MCF 10A (cell line): ENCODE measurements around the gene TRIM34. TPM values are rescaled to one million over a fixed set of nuclear protein-coding genes. Genes with fewer than 3 reads are reported as not detected.

Source experiments
- Bru-seq: library from RNA; stranded (reverse); fragments of 400-500 nt; gene quantifications from one replicate; lab custom pipeline; 2021; lab: Mats Ljungman, UMichigan
- BruChase-seq, 2 experiments: library from RNA; stranded (reverse); fragments of 400-500 nt; gene quantifications; one replicate each; lab custom pipeline; 2021; lab: Mats Ljungman, UMichigan
- BruUV-seq: library from RNA; stranded (reverse); fragments of 400-500 nt; replicated peaks from 2 replicates; lab custom pipeline; 2021; lab: Mats Ljungman, UMichigan
- CTCF ChIA-PET: fragments of 300-600 bp; sonication (Branson Sonifier 250); formaldehyde crosslinking; extraction: SDS; loops from one replicate; lab custom pipeline; 2021; ENCODE audit warnings: antibody characterized with exemption, inconsistent platforms; lab: Yijun Ruan, JAX
- POLR2A ChIA-PET: fragments of 300-600, 350-650 bp; sonication (Branson Sonifier 250); formaldehyde crosslinking; extraction: SDS; loops from one replicate; lab custom pipeline; 2020; ENCODE audit warnings: antibody characterized with exemption, inconsistent platforms; lab: Yijun Ruan, JAX
- DNase-seq: peaks from one replicate; pipeline ENCODE4 v3.0.0-alpha.2; 2018; ENCODE audit not compliant: unreplicated experiment
- H3K27ac Mint-ChIP-seq: one replicate; pipeline ENCODE4 v1.8.0; 2022; ENCODE audit warnings: mild to moderate bottlenecking, low read depth, mixed read lengths; ENCODE audit not compliant: unreplicated experiment
- H3K27me3 Mint-ChIP-seq: one replicate; pipeline ENCODE4 v1.8.0; 2022; ENCODE audit warnings: mixed read lengths; ENCODE audit not compliant: insufficient read depth, unreplicated experiment
- H3K36me3 Mint-ChIP-seq: one replicate; pipeline ENCODE4 v1.8.0; 2022; ENCODE audit warnings: mild to moderate bottlenecking, moderate library complexity, mixed read lengths; ENCODE audit not compliant: insufficient read depth, unreplicated experiment
- H3K4me1 Mint-ChIP-seq: one replicate; pipeline ENCODE4 v1.8.0; 2022; ENCODE audit warnings: mixed read lengths; ENCODE audit not compliant: insufficient read depth, unreplicated experiment
- H3K4me3 Mint-ChIP-seq: one replicate; pipeline ENCODE4 v1.8.0; 2022; ENCODE audit warnings: mild to moderate bottlenecking, moderate library complexity, mixed read lengths; ENCODE audit not compliant: unreplicated experiment
- H3K9me3 Mint-ChIP-seq: one replicate; pipeline ENCODE4 v1.8.0; 2022; ENCODE audit warnings: mixed read lengths; ENCODE audit not compliant: unreplicated experiment
- intact Hi-C: fragments of 100-400 bp; cut with micrococcal nuclease; formaldehyde crosslinking; loops from 2 replicates; pipeline ENCODE4 v1.14.1; 2022
- long read RNA-seq: library from polyadenylated mRNA; stranded (forward); transcript quantifications from one replicate; pipeline ENCODE4 v2.0.0, GENCODE V29; 2022
- total RNA-seq: library from RNA; stranded (reverse); gene quantifications from 2 replicates; pipeline ENCODE4 v1.2.3, GENCODE V29; 2022
- TF ChIP-seq, protein P1 (sequence below): fragments of 200-600 bp; IDR thresholded peaks from one replicate; pipeline ENCODE4 v1.8.0; 2022; ENCODE audit warnings: antibody characterized with exemption, mild to moderate bottlenecking; ENCODE audit not compliant: unreplicated experiment

Gene TRIM34, protein sequence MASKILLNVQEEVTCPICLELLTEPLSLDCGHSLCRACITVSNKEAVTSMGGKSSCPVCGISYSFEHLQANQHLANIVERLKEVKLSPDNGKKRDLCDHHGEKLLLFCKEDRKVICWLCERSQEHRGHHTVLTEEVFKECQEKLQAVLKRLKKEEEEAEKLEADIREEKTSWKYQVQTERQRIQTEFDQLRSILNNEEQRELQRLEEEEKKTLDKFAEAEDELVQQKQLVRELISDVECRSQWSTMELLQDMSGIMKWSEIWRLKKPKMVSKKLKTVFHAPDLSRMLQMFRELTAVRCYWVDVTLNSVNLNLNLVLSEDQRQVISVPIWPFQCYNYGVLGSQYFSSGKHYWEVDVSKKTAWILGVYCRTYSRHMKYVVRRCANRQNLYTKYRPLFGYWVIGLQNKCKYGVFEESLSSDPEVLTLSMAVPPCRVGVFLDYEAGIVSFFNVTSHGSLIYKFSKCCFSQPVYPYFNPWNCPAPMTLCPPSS
- 0.96 and 2.1 TPM in 2 replicates for total RNA-seq
- percentile 13 among the genes with signal in this experiment for Bru-seq, nascent RNA
- BruChase-seq, experiment 1, labeled RNA remaining after a 6-hour chase: percentile 29 among the genes with signal in this experiment
- BruChase-seq, experiment 2, labeled RNA remaining after a 2-hour chase: percentile 24 among the genes with signal in this experiment
- long read RNA-seq, partial matches to known transcripts: 0 of 3 reads
- long read RNA-seq, other reads (novel, unspliced or antisense): 2 of 3 reads

DNA sequence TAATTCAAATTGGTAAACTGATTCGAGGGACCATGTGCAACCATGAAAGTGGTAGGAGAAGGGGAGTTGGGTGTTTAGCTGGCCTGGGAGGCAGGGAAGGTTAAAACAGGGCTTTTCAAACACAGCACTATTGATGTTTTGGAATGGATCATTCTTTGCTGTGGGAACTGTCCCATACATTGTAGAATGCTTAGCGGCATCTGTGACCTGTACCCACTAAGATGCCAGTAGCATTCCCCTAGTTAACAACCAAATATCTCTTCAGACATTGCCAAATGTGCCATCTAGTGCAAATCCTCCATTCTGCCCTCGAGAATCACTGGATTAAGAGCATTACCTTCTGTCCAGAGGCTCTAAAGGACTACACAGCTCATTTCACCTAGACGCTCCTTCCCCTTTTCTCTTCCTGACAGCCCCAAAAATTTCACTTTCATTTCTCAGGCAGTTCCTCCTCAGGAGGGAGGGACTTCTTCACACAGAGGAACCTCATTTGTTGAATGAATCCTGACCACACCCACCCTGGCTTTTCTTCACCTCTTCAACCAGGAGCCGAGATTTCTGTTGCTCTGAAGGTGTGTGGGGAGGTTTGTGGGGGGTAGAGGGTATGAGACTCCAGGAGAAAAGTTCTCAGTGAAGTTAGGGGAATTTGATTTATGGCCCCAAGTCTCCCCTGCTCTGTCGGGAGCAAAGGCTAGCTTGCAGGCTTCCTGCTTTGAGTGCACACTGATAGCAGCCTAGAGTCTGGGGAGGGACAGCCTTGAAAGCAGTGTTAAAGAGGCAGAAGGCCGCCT lies at the start of gene TRIM34:
TRIM34 (plus strand) TSS at position 513 of the 791 bp plus-strand sequence. CDS start 7,331 bp downstream, outside the sequence.
- intact Hi-C loops: loop anchor here (2.0 kb wide), 1 partner anchor 60 kb away; the partner anchor contains the start of gene TRIM5
- BruUV-seq: no TSS peak
- TF ChIP-seq, protein P1, sequence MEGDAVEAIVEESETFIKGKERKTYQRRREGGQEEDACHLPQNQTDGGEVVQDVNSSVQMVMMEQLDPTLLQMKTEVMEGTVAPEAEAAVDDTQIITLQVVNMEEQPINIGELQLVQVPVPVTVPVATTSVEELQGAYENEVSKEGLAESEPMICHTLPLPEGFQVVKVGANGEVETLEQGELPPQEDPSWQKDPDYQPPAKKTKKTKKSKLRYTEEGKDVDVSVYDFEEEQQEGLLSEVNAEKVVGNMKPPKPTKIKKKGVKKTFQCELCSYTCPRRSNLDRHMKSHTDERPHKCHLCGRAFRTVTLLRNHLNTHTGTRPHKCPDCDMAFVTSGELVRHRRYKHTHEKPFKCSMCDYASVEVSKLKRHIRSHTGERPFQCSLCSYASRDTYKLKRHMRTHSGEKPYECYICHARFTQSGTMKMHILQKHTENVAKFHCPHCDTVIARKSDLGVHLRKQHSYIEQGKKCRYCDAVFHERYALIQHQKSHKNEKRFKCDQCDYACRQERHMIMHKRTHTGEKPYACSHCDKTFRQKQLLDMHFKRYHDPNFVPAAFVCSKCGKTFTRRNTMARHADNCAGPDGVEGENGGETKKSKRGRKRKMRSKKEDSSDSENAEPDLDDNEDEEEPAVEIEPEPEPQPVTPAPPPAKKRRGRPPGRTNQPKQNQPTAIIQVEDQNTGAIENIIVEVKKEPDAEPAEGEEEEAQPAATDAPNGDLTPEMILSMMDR: no peak
- Mint-ChIP-seq H3K4me1 (peaks cover 31% of the 10 kb centered on the region), H3K27me3 (no peaks in the 10 kb centered on the region), H3K36me3 (peaks cover 5% of the 10 kb centered on the region), H3K27ac (peak within 1 kb of the TSS; percentile 57), H3K4me3 (peak within 1 kb of the TSS; percentile 81), H3K9me3 (no peaks in the 10 kb centered on the region)
- ChIA-PET POLR2A (interaction anchor here (0.6 to 1.7 kb wide), 4 partner anchors 19 to 65 kb away, joined by 3 to 12 read pairs (median 4); partner anchors contain the start of genes TRIM22 and TRIM5), CTCF (interaction anchor here (2.0 kb wide), 1 partner anchor 60 kb away, joined by 5 read pairs; the partner anchor contains the start of gene TRIM5)
- peak; percentile 83 for DNase-seq

DNA sequence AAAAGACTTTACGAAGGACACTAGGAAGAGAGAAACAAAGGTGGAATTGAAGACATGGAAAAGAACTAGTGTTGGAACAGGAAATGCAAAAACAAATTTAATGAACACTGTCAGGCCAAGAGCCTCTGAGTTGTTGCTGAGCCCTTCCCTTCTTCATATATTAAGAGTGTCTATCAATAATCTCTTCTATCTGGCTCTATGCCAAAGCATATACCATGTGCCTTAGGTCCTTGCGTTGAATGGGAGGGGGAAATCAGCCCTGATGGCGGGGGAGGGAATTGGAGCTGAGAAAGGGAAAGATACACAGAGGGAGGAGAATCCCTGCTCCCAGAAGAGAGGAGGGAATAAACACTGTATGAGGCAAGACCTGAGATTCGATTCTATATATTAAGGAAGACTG lies 49.6 kb upstream of the TRIM34 start:
- CTCF ChIA-PET: interaction anchor here (0.6 kb wide), 1 partner anchor 43 kb away, joined by 4 read pairs; no protein-coding TSS in a partner anchor
- no TSS peak for BruUV-seq
- no peak overlapping the region for H3K27ac Mint-ChIP-seq
- POLR2A ChIA-PET: no interaction called here
- no peak for DNase-seq
- intact Hi-C loops: no loop called here
- no peak overlapping the region for H3K4me3 Mint-ChIP-seq
- no peaks in the 10 kb centered on the region for H3K4me1 Mint-ChIP-seq
- TF ChIP-seq, protein P1: no peak
- H3K9me3 Mint-ChIP-seq: no peaks in the 10 kb centered on the region
- no peaks in the 10 kb centered on the region for H3K27me3 Mint-ChIP-seq
- H3K36me3 Mint-ChIP-seq: no peaks in the 10 kb centered on the region

DNA sequence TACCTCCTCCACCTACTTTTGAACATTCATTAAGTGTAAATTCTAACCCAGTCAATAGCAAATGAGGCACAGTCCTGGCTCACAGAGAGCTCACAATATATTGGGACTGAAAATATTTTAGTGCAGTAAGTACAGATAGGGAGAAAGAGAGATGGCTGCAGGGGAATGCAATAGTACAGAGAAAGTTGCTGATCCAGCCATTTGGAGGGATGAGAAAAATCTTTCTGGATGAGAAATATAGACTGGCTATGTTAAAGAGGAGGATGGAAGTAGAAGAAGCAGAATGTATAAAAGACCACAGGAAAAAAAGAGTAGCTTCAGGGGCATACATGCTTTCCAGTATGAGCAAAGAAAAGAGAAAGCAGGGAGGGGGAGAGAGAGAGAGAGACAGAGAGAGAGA lies 47.7 kb upstream of the TRIM34 start:
- H3K36me3 Mint-ChIP-seq: no peaks in the 10 kb centered on the region
- TF ChIP-seq, protein P1: no peak
- no peak for DNase-seq
- no peaks in the 10 kb centered on the region for H3K9me3 Mint-ChIP-seq
- CTCF ChIA-PET: no interaction called here
- no peaks in the 10 kb centered on the region for H3K27me3 Mint-ChIP-seq
- BruUV-seq: no TSS peak
- no peaks in the 10 kb centered on the region for H3K4me1 Mint-ChIP-seq
- POLR2A ChIA-PET: no interaction called here
- intact Hi-C loops: no loop called here
- H3K4me3 Mint-ChIP-seq: no peak overlapping the region
- H3K27ac Mint-ChIP-seq: no peak overlapping the region
